IMR-90 (cell line): ENCODE results near the gene DLAT.
"Not testable (repeated sequence)": the region's sequence is repeated elsewhere in the genome, so short reads cannot be mapped to it uniquely, and the experiment has no call there.

Experiments
- CTCF ChIP-seq: conservative IDR thresholded peaks from 2 replicates; pipeline ENCODE4 v1.5.1; 2012; ENCODE audit warnings: mild to moderate bottlenecking, low read depth, low read length, improper control_type of control experiment
- POLR2A ChIP-seq: IDR thresholded peaks from 2 replicates; pipeline ENCODE4 v1.6.1; 2012; ENCODE audit warnings: mild to moderate bottlenecking, low read depth, low read length
- RAD21 ChIP-seq: IDR thresholded peaks from 2 replicates; pipeline ENCODE4 v1.6.1; 2012; ENCODE audit warnings: low read length, improper control_type of control experiment

- not testable (repeated sequence) for TF ChIP-seq CTCF, RAD21, POLR2A
Observed at GRCh38 chr11:112095302-112095701, 70.1 kb downstream of the DLAT start.
